GM12873 (cell line): ENCODE results near the gene ARHGEF3.

Experiments
- CTCF ChIP-seq: IDR thresholded peaks from 2 replicates; pipeline ENCODE4 v1.5.1; 2012; ENCODE audit warnings: low read depth, mild to moderate bottlenecking, moderate library complexity, low read length, control low read depth; ENCODE audit not compliant: insufficient read depth; ENCODE audit errors: missing control alignments

Gene ARHGEF3

GRCh38 chr3:56691165-56692000 lies 110.4 kb downstream of the ARHGEF3 start:
- TF ChIP-seq CTCF, result no peak

GRCh38 chr3:56689303-56689702 lies 112.4 kb downstream of the ARHGEF3 start:
- no peak for TF ChIP-seq CTCF

GRCh38 chr3:56688191-56688590 lies 113.6 kb downstream of the ARHGEF3 start:
- TF ChIP-seq CTCF, result no peak

- no peak for TF ChIP-seq CTCF
Measured at GRCh38 chr3:56684029-56684428, 117.7 kb downstream of the ARHGEF3 start.

- no peak for TF ChIP-seq CTCF
Measured at GRCh38 chr3:56683122-56683817, 118.5 kb downstream of the ARHGEF3 start, which contains the start of gene TASOR. TSS of gene TASOR (minus strand) at chr3:56683265. CDS start at chr3:56683006, 259 bp downstream.

- TF ChIP-seq CTCF, result no peak
Measured at GRCh38 chr3:56682462-56683121, 119.2 kb downstream of the ARHGEF3 start.

GRCh38 chr3:56681984-56682461 lies 119.7 kb downstream of the ARHGEF3 start:
- TF ChIP-seq CTCF, result no peak
